Measurements from ENCODE around the gene MTRFR.
A peak's percentile ranks its signal among the peaks of the same experiment; 100 is the strongest.

Gene MTRFR

DNA sequence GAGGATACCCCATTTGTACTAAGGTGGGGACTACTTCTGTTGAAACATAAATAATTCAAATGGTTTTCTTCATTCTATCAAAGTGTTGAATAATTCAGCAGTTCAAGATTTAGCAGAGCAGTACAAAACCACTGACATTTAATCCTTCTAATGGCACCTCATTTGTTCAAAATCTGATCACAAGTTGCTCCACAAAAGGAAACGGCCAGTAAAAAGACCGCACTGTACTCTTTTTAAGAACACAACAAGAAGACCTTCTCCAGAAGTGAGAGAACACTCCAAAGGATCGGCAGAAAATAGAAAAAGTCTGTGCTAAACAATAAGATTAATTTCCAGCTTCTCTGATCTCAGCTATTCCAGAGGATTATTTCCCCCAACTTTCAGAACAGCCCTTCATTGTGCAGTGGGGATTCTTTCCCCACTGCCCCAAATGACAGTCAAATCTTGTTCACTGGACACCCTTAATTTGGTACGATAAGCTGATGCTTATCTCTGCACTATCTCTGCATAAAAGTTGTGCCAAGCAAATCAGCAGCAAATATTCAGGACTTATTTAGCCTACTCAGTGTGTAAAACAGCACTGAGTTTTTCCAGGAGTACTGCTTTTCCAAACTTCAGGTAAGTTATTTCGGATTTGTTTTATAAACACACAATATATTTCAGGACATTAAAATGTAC lies 5.5 kb upstream of the MTRFR start:
- H3K4me3 ChIP-seq (ENCODE audit: low read depth, low read length): no peak overlapping the region
- no peak for TF ChIP-seq CTCF (IDR thresholded peaks at IDR 0.05; ENCODE audit: low read depth, low read length, missing control alignments)
- no peak for DNase-seq (ENCODE audit: low read depth)

- TF ChIP-seq CTCF (IDR thresholded peaks at IDR 0.05; ENCODE audit: low read depth, low read length, missing control alignments): no peak
- peak overlapping the region; percentile 32 for H3K4me3 ChIP-seq (ENCODE audit: low read depth, low read length)
- no peak for DNase-seq (ENCODE audit: low read depth)
Observed at GRCh38 chr12:123229051-123229450, 4.2 kb upstream of the MTRFR start.

GRCh38 chr12:123231931-123232330 lies 1.3 kb upstream of the MTRFR start:
- DNase-seq (ENCODE audit: low read depth): no peak
- peak overlapping the region; percentile 73 for H3K4me3 ChIP-seq (ENCODE audit: low read depth, low read length)
- TF ChIP-seq CTCF (IDR thresholded peaks at IDR 0.05; ENCODE audit: low read depth, low read length, missing control alignments): no peak

DNA sequence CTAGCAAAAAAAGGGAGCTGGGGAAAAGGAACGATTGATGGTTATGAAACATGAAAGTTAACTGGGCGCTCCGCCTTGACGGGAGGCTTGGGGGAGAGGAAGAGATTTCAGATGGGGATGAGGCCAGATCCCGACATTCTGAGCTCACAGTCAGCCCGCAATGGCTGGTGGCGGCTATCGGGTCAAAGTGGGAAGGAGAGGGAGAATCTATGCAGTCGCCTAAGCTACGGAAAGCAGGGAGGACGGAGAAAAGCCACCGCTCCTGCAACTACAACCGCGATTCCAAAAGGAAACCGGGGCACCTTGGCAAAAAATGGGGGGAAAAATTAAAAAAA lies 797 bp upstream of the MTRFR start:
- TF ChIP-seq CTCF (IDR thresholded peaks at IDR 0.05; ENCODE audit: low read depth, low read length, missing control alignments): no peak
- DNase-seq (ENCODE audit: low read depth): no peak
- peak overlapping the region; percentile 73 for H3K4me3 ChIP-seq (ENCODE audit: low read depth, low read length)

- DNase-seq (ENCODE audit: low read depth): no peak
- peak overlapping the region; percentile 73 for H3K4me3 ChIP-seq (ENCODE audit: low read depth, low read length)
- no peak for TF ChIP-seq CTCF (IDR thresholded peaks at IDR 0.05; ENCODE audit: low read depth, low read length, missing control alignments)
Observed at GRCh38 chr12:123233505-123234308, 471 bp downstream of the MTRFR start.

DNA sequence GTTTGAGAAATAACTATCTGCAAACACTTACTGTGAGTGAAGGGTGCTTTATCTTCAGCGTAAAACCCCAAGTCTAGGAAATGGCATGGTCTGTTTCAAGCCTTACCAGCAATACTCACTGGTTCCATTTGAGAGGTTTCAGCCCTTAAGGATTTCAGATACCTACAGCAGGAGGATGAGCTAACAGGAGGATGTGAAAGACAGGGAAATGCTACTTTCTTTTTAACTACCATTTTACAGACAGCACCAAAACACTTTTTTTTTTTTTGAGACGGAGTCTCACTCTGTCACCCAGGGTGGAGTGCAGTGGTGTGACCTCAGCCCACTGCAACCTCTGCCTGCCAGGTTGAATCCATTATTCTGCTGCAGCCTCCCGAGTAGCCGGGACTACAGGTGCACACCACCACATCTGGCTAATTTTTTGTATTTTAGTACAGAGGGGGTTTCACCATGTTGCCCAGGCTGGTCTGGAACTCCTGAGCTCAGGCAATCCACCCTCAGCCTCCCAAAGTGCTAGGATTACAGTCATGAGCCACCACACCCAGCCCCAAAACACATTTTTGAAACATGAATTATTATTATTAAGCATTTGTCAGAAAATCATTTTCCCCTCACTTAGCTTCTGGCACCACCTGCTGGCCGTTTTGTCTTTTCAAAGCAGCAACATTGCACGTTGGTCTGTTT lies 4.6 kb downstream of the MTRFR start:
- TF ChIP-seq CTCF (IDR thresholded peaks at IDR 0.05; ENCODE audit: low read depth, low read length, missing control alignments): peak; percentile 70
- H3K4me3 ChIP-seq (ENCODE audit: low read depth, low read length): peak overlapping the region; percentile 0; the same call in 1 of the 2 replicates
- no peak for DNase-seq (ENCODE audit: low read depth)

All from GM12864 (cell line).